HG02678 (cell line): Measurements from ENCODE around the gene NOL4L.

ENCODE experiments used
- ATAC-seq: cut with Tn5 transposase; IDR thresholded peaks from one replicate; pipeline ENCODE4 v1.9.1; 2021; ENCODE audit warnings: mild to moderate bottlenecking, moderate library complexity; ENCODE audit not compliant: unreplicated experiment

The NOL4L gene

GRCh38 chr20:32577657-32578056, 7.5 kb downstream of the NOL4L start:
- no peak for ATAC-seq

GRCh38 chr20:32577023-32577422, 8.1 kb downstream of the NOL4L start:
- no peak for ATAC-seq

- no peak for ATAC-seq
Measured at GRCh38 chr20:32576560-32576959, 8.6 kb downstream of the NOL4L start.

GRCh38 chr20:32575805-32576204, 9.3 kb downstream of the NOL4L start:
- ATAC-seq: no peak

- no peak for ATAC-seq
Measured at GRCh38 chr20:32575227-32575581, 9.9 kb downstream of the NOL4L start.

GRCh38 chr20:32574296-32575226, 10.6 kb downstream of the NOL4L start:
- ATAC-seq: no peak

GRCh38 chr20:32573167-32573851, 11.8 kb downstream of the NOL4L start:
- ATAC-seq: no peak

GRCh38 chr20:32572271-32572968, 12.7 kb downstream of the NOL4L start:
- ATAC-seq: no peak

GRCh38 chr20:32571566-32571965, 13.6 kb downstream of the NOL4L start:
- no peak for ATAC-seq

- no peak for ATAC-seq
Measured at GRCh38 chr20:32570401-32571190, 14.5 kb downstream of the NOL4L start.

- no peak for ATAC-seq
Measured at GRCh38 chr20:32569380-32570305, 15.5 kb downstream of the NOL4L start.

- ATAC-seq: no peak
Measured at GRCh38 chr20:32569018-32569379, 16.1 kb downstream of the NOL4L start.

GRCh38 chr20:32567384-32568178, 17.6 kb downstream of the NOL4L start:
- ATAC-seq: no peak

GRCh38 chr20:32566379-32567374, 18.5 kb downstream of the NOL4L start:
- ATAC-seq: no peak

GRCh38 chr20:32565735-32566032, 19.4 kb downstream of the NOL4L start:
- ATAC-seq: no peak

- no peak for ATAC-seq
Measured at GRCh38 chr20:32564921-32565734, 20.0 kb downstream of the NOL4L start.

- ATAC-seq: no peak
Measured at GRCh38 chr20:32564440-32564839, 20.7 kb downstream of the NOL4L start.
